DMS 273 treated with DMSO at 0.1 percent for 48 hours (cell line): ENCODE results near the gene POC1B.

Experiments used
- DNase-seq: peaks from one replicate; lab custom pipeline; 2025; lab: John Stamatoyannopoulos, UW

POC1B gene

DNA sequence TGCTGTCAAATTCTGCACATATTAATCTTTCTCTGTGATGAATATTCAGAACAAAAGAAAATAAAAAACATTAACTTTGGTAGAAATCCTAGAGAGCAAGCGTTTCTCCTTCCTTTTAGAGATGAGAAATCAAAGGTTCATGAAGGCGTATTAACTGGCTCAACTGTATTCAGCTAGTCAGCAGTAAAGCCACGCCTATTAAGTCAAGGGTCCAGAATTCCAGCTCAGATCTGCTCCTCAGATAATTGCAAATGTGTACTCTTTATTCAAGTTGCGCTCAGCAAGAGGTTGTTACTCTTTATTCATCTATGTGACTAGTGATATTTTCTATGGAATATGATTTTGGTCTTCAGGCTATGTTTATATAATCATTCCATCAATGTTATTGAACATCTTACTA, 13.1 kb upstream of the POC1B start:
- DNase-seq, result no peak

- DNase-seq, result no peak
These were observed 11.5 kb upstream of the POC1B start for GRCh38 chr12:89537389-89537788.

DNA sequence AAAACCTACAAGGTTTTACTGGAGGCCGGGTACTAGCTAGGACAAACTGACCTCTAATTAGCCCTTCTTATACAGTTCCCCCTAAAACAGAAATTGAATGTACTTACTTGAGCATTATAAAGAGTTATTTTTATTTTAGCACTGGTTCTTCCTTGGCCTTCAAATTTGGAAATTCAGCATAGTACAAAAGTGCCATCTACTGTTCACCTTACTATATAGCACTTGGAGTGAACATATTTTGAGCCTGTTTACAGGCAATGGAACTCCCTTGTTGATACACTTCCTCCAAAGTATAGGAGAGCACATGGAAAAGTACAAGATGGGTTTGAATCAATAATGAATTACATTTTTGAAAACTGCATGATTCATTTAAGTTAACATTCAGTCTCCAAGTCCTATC, 3.9 kb upstream of the POC1B start:
- DNase-seq, result no peak

DNA sequence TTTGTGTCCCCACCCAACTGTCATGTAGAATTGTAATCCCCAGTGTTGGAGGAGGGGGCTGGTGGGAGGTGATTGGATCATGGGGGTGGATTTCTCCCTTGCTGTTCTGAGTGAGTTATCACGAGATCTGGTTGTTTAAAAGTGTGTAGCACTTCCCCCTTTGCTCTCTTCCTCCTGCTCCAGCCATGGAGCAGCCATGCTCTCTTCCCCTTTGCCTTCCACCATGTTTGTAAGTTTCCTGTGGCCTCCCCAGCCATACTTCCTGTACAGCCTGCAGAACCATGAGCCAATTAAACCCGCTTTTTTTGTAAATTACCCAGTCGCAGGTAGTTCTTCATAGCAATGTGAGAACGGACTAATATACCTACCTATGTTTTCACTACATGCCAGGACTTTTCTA, 2.6 kb upstream of the POC1B start:
- DNase-seq, result no peak

DNA sequence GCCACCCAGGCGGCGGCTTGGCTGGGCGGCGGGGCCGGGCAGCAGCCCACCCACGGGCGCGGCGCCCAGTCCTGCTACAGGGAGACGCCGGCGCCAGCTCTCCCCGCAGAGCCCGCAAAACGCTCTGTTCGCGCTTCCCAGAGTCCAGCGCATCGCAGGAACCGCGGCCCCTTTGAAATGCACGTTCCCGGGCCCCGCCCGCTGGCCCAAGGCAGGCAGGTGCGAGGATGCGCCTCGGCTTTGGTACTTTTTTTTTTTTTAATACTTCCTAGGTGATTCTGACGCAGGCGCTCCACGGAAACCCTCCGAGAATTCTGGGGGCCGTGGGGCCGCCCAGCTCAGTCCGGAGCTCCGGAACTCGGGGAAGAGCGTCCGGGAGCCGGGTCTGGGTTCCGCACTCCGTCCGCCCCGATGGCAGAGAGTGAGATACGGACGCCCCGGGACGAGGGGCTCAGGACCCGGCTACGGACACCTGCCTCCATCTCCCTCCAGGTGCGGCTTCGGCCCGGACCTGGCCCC, 483 bp downstream of the POC1B start:
- DNase-seq, result no peak

- no peak for DNase-seq
These were observed 1.1 kb downstream of the POC1B start, which contains the start of gene GALNT4 for GRCh38 chr12:89524541-89525304. Gene GALNT4 (minus strand): TSS chr12:89524796. CDS start chr12:89524549, 247 bp downstream.

DNA sequence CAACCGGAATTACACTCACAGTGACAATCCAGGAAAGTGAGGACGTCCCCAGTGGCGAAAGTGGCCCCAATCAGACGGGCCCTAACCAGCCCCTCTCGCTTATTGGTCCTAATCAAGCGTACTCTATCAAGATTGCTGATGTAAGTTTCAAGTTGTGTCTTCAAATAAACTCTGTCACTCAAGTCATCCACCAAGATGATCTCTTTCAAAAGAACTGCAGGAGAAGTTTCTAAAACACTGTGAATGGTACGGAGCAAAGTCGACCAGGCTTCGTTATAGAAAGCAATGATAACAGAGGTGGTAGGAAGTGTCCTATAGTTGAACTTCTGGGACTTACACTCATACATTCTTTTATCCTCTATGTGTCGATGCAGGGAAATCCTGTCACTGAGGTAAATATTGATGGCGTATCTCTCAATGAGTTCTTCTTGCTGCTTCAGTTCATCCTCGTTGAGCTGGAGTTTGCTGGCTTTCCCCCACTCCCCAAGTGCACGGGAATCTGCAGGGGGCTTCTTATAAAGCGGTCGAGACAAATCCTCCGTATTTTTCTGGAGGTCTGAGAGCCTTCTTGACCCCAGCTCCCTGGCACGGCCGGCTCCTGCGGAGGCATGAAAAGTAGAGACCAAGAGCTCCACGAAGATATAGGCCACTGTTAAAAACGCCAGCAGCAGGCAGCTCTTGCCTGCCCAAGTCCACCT, 1.9 kb downstream of the POC1B start:
- no peak for DNase-seq

DNA sequence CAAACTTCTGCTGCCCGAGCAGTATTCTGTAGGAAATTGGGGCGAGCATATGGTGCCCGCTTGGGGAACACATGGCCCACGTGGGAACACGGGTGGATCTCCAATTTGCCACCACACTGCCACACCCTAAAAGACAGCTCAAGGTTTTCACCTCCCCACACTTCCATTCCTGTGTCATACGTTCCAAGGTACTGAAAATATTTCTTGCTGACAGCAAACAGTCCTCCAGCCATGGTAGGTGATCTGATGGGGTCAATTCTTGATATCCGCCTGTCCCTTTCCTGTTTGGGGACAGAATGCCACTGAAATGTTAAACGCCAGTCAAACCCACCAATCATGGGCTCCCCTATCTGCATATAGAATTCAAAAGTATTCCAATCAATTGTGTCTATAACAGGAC, 2.5 kb downstream of the POC1B start:
- no peak for DNase-seq

- no peak for DNase-seq
These were observed 4.3 kb downstream of the POC1B start for GRCh38 chr12:89521364-89522223.

DNA sequence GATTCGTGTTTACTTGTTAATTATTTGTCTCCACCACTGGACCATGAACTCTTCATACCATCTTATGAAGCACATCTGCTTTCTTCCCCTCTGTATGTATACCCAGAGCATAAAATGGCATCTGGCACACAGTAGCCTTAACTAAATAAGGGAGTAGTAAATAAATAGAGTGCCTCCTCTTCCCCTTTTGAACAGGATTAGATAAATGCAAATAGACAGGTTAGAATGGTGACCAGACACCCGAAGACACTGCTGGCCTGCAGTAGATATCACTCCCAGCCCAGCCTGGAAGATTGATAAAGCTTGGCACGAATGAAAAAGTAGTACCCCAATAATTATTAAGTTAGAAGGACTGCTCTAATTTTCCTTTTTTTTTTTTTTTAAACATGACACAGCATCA, 8.1 kb downstream of the POC1B start:
- DNase-seq, result no peak

DNA sequence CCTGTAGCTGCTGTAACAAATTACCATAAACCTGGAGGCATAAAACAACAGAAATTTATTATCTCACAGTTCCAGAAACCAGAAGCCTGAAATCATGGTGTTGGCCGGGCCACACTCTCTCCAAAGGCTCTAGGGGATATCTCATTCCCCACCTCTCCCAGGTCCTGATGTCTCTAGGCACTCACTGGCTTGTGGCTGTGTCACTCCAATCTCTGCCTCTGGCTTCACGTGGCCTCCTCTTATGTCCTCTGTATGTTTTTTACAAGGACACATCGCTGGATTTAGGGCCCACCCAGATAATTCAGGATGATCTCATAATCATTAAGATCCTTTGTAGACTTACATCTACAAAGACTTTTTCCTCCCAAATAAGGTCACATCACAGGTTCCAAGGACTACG, 9.2 kb downstream of the POC1B start:
- no peak for DNase-seq

GRCh38 chr12:89514751-89515150, 11.1 kb downstream of the POC1B start:
- no peak for DNase-seq

- no peak for DNase-seq
These were observed 12.3 kb downstream of the POC1B start for GRCh38 chr12:89513544-89513943.

DNA sequence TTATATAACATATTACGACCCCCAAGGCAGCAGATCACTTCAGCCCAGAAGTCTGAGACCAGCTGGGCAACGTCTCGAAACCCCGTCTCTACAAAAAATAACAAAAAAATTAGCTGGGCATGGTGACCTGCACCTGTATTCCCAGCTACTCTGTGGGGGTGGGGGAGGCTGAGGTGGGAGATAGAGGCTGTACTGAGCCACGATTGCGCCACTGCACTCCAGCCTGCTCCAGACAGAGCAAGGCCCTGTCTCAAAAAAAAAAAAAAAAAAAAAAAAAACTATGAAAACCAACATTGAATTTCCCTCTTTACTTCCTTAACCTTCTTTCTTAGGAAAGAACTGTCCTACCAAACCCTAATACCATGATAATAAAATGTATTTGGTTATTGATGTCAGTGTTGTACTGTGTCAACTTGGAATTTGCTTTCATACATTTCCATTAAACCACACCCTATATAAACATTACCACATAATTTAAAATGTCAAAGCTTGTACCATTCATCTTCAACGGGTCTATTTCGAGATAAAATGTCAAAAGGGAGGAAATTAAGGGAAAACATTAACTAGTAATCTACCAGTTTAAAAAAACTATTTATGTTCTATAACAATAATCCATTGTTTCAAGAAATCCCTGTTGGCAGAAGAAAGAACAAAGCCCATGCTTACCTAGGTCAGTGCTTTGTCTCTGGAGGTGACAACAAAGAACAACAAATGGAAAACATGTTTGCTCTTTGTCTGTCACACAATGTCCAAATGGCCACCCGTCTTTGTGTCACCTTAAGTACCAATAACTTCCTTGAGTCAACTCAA, 18.6 kb downstream of the POC1B start:
- no peak for DNase-seq

DNA sequence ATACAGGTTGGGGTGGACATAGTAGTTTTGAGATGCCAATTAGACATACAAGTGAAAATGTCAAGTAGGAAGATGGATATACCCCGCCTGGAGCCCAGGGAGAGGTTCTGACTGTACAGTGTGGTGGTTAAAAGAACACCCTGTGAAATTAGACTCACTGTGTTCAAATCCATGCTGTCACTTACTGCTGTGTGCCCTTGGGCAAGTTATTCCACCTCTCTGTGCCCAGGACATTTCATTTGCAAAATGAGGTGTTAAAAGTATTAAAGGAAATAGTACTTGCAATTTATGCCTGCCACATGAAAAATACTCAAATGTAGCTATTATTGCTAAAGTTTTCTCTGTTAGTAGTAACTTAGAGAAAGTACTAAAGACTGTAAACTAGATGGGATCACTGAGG, 19.8 kb downstream of the POC1B start:
- DNase-seq, result no peak

DNA sequence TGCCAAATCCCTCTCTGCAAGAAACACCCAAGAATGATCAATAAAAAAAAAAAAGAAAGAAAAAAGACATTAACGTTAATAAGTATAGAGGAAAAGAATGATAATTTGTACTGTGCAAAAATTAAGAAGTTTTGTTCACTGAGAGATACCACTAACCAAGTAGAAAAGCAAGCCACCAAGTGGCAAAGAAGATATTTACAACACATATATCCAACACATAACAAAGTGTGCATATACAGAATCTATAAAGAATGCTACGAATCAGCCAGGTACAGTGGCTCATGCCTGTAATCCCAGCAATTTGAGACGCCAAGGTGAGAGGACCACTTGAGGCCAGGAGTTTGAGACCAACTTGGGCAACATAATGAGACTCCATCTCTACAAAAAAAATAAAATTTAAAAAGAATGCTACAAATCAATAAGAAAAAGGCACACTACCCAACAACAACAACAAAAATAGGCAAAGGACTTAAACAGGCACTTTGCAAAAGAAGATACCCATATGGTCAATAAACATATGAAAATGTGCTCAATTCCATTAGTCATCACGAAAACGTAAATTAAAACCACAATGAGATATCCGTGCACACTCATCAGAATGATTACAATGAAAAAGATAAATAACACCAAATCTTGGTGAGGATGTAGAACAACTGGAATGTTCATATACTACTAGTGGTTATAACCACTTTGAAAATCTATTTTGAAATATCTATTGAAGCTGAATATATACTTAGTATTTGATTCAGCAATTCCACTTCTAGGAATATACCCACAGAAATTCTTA, 21.1 kb downstream of the POC1B start:
- no peak for DNase-seq

DNA sequence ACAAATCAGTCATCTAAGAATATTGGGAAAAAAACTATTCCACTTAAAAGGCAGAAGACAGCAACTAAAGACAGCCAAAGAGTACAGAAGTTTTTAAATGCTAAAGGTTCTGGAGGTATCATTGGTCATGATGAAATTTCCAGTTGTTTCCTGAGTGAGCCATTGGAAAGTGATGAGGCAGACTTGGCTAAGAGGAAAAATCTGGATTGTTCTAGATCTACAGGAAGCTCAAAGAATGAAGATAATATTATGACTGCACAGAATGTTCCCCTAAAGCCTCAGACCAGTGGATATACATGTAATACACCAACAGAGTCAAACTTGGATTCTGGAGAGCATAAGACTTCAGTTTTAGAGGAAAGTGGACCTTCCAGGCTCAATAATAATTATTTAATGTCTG, 24.1 kb downstream of the POC1B start:
- no peak for DNase-seq

- DNase-seq, result no peak
These were observed 26.0 kb downstream of the POC1B start for GRCh38 chr12:89499857-89500256.

DNA sequence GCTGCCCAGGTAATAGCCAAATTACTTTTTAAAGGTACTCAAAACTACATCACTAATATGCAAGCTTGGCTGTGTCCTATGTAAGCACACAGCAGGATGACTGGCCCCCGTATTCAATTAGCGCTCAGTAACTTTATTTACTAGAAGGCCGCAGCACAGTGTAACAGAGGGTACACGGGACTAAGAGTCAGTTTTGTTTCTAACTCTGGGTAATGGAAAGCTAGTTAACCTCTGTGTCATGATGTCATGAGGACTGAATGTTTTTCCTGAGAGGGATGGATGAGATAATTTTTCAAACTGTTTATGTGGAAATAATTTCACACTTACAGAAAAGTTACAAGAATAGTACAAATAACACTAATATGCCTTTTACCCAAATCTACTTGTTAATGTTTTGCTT, 28.4 kb downstream of the POC1B start:
- DNase-seq, result no peak

DNA sequence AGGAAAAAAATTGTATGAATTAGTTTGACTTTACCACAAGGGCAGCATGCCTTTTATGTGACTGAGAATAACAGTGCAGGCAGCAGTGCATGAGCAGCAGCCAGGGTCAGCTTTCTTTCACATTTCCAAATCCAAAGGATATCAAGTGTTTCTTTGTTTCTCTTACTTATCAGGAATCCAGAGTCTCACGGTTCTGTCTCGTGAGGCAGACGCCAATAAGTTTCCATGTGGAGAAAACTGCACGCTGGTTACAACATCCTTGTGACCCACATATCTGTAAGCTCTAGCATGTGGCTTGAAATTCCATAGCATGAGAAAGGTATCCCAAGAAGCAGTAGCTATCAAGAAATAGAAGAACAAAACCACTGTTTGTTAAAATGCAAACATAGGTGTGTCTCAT, 28.8 kb downstream of the POC1B start:
- no peak for DNase-seq
